RPMI7951 (cell line): ENCODE results near the gene CDKN2C. TPM values are rescaled to one million over a fixed set of nuclear protein-coding genes. Genes with fewer than 3 reads are reported as not detected.
"Not testable (repeated sequence)": the region's sequence is repeated elsewhere in the genome, so short reads cannot be mapped to it uniquely, and the experiment has no call there.

Experiments
- DNase-seq: peaks from one replicate; pipeline ENCODE4 v3.0.0-alpha.2; 2012; ENCODE audit warnings: low read depth
- total RNA-seq: library from RNA; depleted of rRNA; stranded (reverse); fragments of >200 nt; shearing (Covaris generic); gene quantifications from 2 replicates; pipeline ENCODE4 v1.2.3, GENCODE V29; 2014

The CDKN2C gene
- total RNA-seq, 1 experiment from 2014 or later = 108 TPM

GRCh38 chr1:50979937-50980336 lies 9.9 kb downstream of the CDKN2C start:
- DNase-seq = no peak

GRCh38 chr1:50980505-50980904 lies 10.5 kb downstream of the CDKN2C start:
- no peak for DNase-seq

- peak; percentile 59 for DNase-seq
Observed at GRCh38 chr1:50981741-50982140, 11.7 kb downstream of the CDKN2C start.

- DNase-seq = no peak
Observed at GRCh38 chr1:50982611-50983010, 12.6 kb downstream of the CDKN2C start.

GRCh38 chr1:50983219-50983802 lies 13.3 kb downstream of the CDKN2C start:
- DNase-seq = no peak

GRCh38 chr1:50985094-50985493 lies 15.0 kb downstream of the CDKN2C start:
- no peak for DNase-seq

GRCh38 chr1:50986653-50987052 lies 16.6 kb downstream of the CDKN2C start:
- DNase-seq = peak; percentile 24

GRCh38 chr1:50989694-50990093 lies 19.6 kb downstream of the CDKN2C start:
- DNase-seq = peak; percentile 21

- DNase-seq = no peak
Observed at GRCh38 chr1:50992532-50993318, 22.7 kb downstream of the CDKN2C start.

GRCh38 chr1:50993645-50994044 lies 23.6 kb downstream of the CDKN2C start:
- no peak for DNase-seq

- no peak for DNase-seq
Observed at GRCh38 chr1:50994997-50995396, 25.0 kb downstream of the CDKN2C start.

GRCh38 chr1:50995651-50996050 lies 25.6 kb downstream of the CDKN2C start:
- no peak for DNase-seq

- no peak for DNase-seq
Observed at GRCh38 chr1:50996083-50996482, 26.0 kb downstream of the CDKN2C start.

- not testable (repeated sequence) for DNase-seq
Observed at GRCh38 chr1:50999375-50999774, 29.3 kb downstream of the CDKN2C start.

- no peak for DNase-seq
Observed at GRCh38 chr1:51000160-51000559, 30.1 kb downstream of the CDKN2C start.

GRCh38 chr1:51000651-51001050 lies 30.6 kb downstream of the CDKN2C start:
- no peak for DNase-seq

- peak; percentile 56 for DNase-seq
Observed at GRCh38 chr1:51002516-51002915, 32.5 kb downstream of the CDKN2C start.

- not testable (repeated sequence) for DNase-seq
Observed at GRCh38 chr1:51005549-51005948, 35.5 kb downstream of the CDKN2C start.

- no peak for DNase-seq
Observed at GRCh38 chr1:51009381-51009780, 39.3 kb downstream of the CDKN2C start.

GRCh38 chr1:51014878-51015277 lies 44.8 kb downstream of the CDKN2C start:
- no peak for DNase-seq

- no peak for DNase-seq
Observed at GRCh38 chr1:51019811-51020210, 49.8 kb downstream of the CDKN2C start.
